Prostate gland (tissue), 2 donors: ENCODE results near the gene ADH5.

Experiments
- CTCF ChIP-seq, 4 experiments: fragments of 200-600 bp in 2 of 4; fragments of 450-650 bp in 2 of 4; sonication (generic) in 2 of 4; IDR thresholded peaks; 1 replicate in 3 of 4; 2 replicates in 1 of 4; pipeline ENCODE4 v1.5.1; 2016 to 2019; ENCODE audit warnings: antibody characterized with exemption in 4 of 4, mild to moderate bottlenecking in 2 of 4, moderate library complexity in 2 of 4
- POLR2A ChIP-seq: fragments of 450-650 bp; IDR thresholded peaks from one replicate; pipeline ENCODE4 v1.6.1; 2016; ENCODE audit warnings: antibody characterized with exemption, mild to moderate bottlenecking

- no peak for TF ChIP-seq POLR2A
- TF ChIP-seq CTCF (IDR thresholded peaks at IDR 0.05) = no peak
These were observed 13.8 kb downstream of the ADH5 start for GRCh38 chr4:99074816-99075215.
